ENCODE data around the gene RERE.

The RERE gene

GRCh38 chr1:8337776-8338525 lies 479.5 kb downstream of the RERE start:
- H3K4me3 ChIP-seq: no peak overlapping the region
- H3K27me3 ChIP-seq (ENCODE audit: low read depth): no peaks in the 10 kb centered on the region
- in situ Hi-C loops (cut with MboI; ENCODE audit: low sequenced_read_pairs): no loop called here
- H3K9me3 ChIP-seq: no peaks in the 10 kb centered on the region
- no peak for DNase-seq (ENCODE audit: low spot score in 2 of 2)
- H3K4me1 ChIP-seq: no peaks in the 10 kb centered on the region
- no peaks in the 10 kb centered on the region for H3K36me3 ChIP-seq (replicated peaks)

DNA sequence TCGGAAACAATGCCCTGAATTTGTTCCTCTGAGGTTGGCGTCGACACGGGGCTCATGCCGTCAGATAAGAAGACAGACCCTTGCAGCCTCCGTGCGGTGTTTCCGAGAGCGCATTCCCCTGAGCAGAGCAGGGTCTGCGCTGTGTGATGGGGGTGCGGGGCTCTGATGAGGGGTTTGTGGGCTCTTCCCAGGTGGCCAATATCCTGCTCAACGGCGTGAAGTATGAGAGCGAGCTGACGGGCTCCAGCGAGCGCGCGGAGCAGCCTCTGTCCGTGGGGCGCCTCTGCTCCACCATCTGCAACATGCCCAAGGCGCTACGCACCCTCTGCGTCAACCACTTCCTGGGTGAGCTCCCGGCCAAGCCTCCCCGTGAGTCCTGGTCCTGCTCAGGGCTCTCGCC lies 482.2 kb downstream of the RERE start:
- Histone ChIP-seq H3K4me1 (no peaks in the 10 kb centered on the region), H3K9me3 (no peaks in the 10 kb centered on the region), H3K36me3 (replicated peaks) (no peaks in the 10 kb centered on the region), H3K27me3 (ENCODE audit: low read depth) (no peaks in the 10 kb centered on the region), H3K4me3 (no peak overlapping the region)
- no peak for DNase-seq (ENCODE audit: low spot score in 2 of 2)
- in situ Hi-C loops (cut with MboI; ENCODE audit: low sequenced_read_pairs): no loop called here

GRCh38 chr1:8334106-8334851 lies 483.2 kb downstream of the RERE start:
- no peaks in the 10 kb centered on the region for H3K27me3 ChIP-seq (ENCODE audit: low read depth)
- in situ Hi-C loops (cut with MboI; ENCODE audit: low sequenced_read_pairs): no loop called here
- H3K36me3 ChIP-seq (replicated peaks): no peaks in the 10 kb centered on the region
- no peak for DNase-seq (ENCODE audit: low spot score in 2 of 2)
- no peaks in the 10 kb centered on the region for H3K9me3 ChIP-seq
- H3K4me3 ChIP-seq: no peak overlapping the region
- H3K4me1 ChIP-seq: no peaks in the 10 kb centered on the region

DNA sequence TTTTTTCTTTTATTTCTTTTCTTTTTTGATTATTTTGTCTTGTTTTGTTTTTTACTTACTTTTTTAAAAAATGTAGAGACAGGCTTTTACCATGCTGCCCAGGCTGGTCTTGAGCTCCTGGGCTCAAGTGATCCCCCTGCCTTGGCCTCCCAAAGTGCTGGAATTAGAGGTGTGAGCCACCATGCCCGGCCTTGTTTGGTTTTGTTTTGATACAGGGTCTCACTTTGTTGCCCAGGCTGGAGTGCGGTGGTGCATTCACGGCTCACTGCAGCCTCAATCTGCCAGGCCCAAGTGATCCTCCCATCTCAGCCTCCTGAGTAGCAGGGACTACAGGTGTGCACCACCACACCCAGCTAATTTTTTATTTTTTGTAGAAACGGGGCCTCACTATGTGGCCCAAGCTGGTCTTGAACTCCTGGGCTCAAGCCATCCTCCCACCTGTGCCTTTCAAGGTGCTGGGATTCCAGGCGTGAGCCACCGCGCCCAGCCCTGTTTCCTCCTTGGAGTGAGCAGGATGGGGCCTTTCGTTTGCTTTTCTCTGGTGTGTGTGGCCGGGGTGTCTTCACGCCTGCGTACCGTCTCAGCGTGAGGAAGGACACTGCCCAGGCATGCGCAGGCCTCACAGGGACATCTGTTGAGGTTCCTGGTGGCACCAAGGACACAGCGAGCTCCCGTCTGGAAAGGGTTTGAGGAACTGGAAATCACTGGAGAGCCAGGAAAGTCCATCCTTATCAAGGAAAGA lies 484.0 kb downstream of the RERE start:
- in situ Hi-C loops (cut with MboI; ENCODE audit: low sequenced_read_pairs): no loop called here
- H3K4me3 ChIP-seq: no peak overlapping the region
- H3K27me3 ChIP-seq (ENCODE audit: low read depth): no peaks in the 10 kb centered on the region
- H3K36me3 ChIP-seq (replicated peaks): no peaks in the 10 kb centered on the region
- H3K9me3 ChIP-seq: no peaks in the 10 kb centered on the region
- no peak for DNase-seq (ENCODE audit: low spot score in 2 of 2)
- no peaks in the 10 kb centered on the region for H3K4me1 ChIP-seq

DNA sequence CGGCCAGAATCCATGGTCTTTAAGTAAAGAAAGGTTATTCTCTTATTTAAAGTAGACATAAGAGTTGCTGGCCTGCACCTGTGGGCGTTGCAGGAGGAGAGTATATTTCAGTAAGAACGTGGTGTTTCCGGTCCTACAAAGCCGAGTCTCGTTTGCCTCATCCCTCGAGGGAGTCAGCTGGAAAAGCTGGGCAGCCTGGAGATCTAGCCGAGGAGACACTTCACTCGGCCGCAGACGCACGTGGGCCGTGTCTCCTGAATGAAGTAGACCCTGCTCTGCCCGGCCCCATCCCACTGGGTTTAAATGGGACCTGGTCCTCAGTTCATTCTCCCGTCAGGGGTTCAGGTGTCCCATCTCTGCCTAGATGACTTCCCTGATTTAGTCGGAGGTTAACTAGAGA lies 484.6 kb downstream of the RERE start:
- Histone ChIP-seq H3K4me3 (no peak overlapping the region), H3K36me3 (replicated peaks) (no peaks in the 10 kb centered on the region), H3K9me3 (no peaks in the 10 kb centered on the region), H3K27me3 (ENCODE audit: low read depth) (no peaks in the 10 kb centered on the region), H3K4me1 (no peaks in the 10 kb centered on the region)
- DNase-seq (ENCODE audit: low spot score in 2 of 2): no peak
- in situ Hi-C loops (cut with MboI; ENCODE audit: low sequenced_read_pairs): no loop called here

GRCh38 chr1:8330271-8331125 lies 486.9 kb downstream of the RERE start:
- in situ Hi-C loops (cut with MboI; ENCODE audit: low sequenced_read_pairs): no loop called here
- Histone ChIP-seq H3K9me3 (no peaks in the 10 kb centered on the region), H3K27me3 (ENCODE audit: low read depth) (no peaks in the 10 kb centered on the region), H3K4me1 (no peaks in the 10 kb centered on the region), H3K36me3 (replicated peaks) (no peaks in the 10 kb centered on the region), H3K4me3 (no peak overlapping the region)
- DNase-seq (ENCODE audit: low spot score in 2 of 2): no peak

DNA sequence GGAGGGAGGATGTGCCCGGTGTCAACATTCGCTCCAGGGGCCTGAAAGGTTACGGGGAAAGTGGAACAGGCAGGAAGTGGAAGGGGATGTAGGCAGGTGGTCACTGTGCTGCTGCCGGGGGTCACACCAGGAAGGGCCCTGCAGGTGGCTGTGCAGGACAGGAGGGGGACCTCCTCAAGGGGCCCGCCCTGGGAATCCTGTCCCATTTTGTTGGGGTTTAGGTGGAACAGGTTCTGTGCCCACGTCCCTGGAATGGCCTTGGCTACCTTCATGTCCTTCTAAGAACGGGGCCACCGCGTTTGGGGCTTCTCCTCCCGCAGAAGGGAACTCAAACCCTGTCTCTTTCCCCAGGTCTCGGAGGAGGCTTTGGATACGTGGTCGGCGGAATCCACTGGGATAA lies 487.6 kb downstream of the RERE start:
- H3K36me3 ChIP-seq (replicated peaks): no peaks in the 10 kb centered on the region
- H3K9me3 ChIP-seq: no peaks in the 10 kb centered on the region
- in situ Hi-C loops (cut with MboI; ENCODE audit: low sequenced_read_pairs): no loop called here
- DNase-seq (ENCODE audit: low spot score in 2 of 2): no peak
- no peak overlapping the region for H3K4me3 ChIP-seq
- no peaks in the 10 kb centered on the region for H3K4me1 ChIP-seq
- no peaks in the 10 kb centered on the region for H3K27me3 ChIP-seq (ENCODE audit: low read depth)

GRCh38 chr1:8329439-8329838 lies 488.0 kb downstream of the RERE start:
- Histone ChIP-seq H3K4me3 (no peak overlapping the region), H3K36me3 (replicated peaks) (no peaks in the 10 kb centered on the region), H3K9me3 (no peaks in the 10 kb centered on the region), H3K27me3 (ENCODE audit: low read depth) (no peaks in the 10 kb centered on the region), H3K4me1 (no peaks in the 10 kb centered on the region)
- DNase-seq (ENCODE audit: low spot score in 2 of 2): no peak
- in situ Hi-C loops (cut with MboI; ENCODE audit: low sequenced_read_pairs): no loop called here

- Histone ChIP-seq H3K4me3 (no peak overlapping the region), H3K27me3 (ENCODE audit: low read depth) (no peaks in the 10 kb centered on the region), H3K9me3 (no peaks in the 10 kb centered on the region), H3K36me3 (replicated peaks) (no peaks in the 10 kb centered on the region), H3K4me1 (no peaks in the 10 kb centered on the region)
- in situ Hi-C loops (cut with MboI; ENCODE audit: low sequenced_read_pairs): no loop called here
- no peak for DNase-seq (ENCODE audit: low spot score in 2 of 2)
Observed at GRCh38 chr1:8328271-8328670, 489.2 kb downstream of the RERE start.

GRCh38 chr1:8326265-8326664 lies 491.2 kb downstream of the RERE start:
- in situ Hi-C loops (cut with MboI; ENCODE audit: low sequenced_read_pairs): no loop called here
- no peak for DNase-seq (ENCODE audit: low spot score in 2 of 2)
- no peaks in the 10 kb centered on the region for H3K27me3 ChIP-seq (ENCODE audit: low read depth)
- H3K4me3 ChIP-seq: no peak overlapping the region
- no peaks in the 10 kb centered on the region for H3K9me3 ChIP-seq
- H3K4me1 ChIP-seq: no peaks in the 10 kb centered on the region
- no peaks in the 10 kb centered on the region for H3K36me3 ChIP-seq (replicated peaks)

DNA sequence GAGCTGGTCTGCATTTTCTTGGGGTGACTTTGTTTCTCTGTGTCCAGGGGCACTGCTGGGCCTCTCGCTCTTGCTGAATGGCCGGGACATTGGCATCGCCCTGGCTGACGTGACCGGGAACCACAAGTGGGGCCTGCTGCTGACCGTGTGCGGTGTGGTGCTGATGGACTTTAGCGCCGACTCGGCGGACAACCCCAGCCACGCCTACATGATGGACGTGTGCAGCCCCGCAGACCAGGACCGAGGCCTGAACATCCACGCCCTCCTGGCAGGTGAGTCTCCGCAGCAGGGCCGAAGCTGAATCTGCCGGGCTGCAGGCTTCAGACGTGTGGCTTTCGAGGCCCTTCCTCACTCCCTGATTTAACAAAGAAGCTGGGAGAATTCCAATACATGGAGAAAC lies 491.7 kb downstream of the RERE start:
- Histone ChIP-seq H3K9me3 (no peaks in the 10 kb centered on the region), H3K4me3 (no peak overlapping the region), H3K27me3 (ENCODE audit: low read depth) (no peaks in the 10 kb centered on the region), H3K36me3 (replicated peaks) (no peaks in the 10 kb centered on the region), H3K4me1 (no peaks in the 10 kb centered on the region)
- in situ Hi-C loops (cut with MboI; ENCODE audit: low sequenced_read_pairs): no loop called here
- no peak for DNase-seq (ENCODE audit: low spot score in 2 of 2)

- DNase-seq (ENCODE audit: low spot score in 2 of 2): no peak
- Histone ChIP-seq H3K4me3 (no peak overlapping the region), H3K4me1 (no peaks in the 10 kb centered on the region), H3K36me3 (replicated peaks) (no peaks in the 10 kb centered on the region), H3K9me3 (no peaks in the 10 kb centered on the region), H3K27me3 (ENCODE audit: low read depth) (no peaks in the 10 kb centered on the region)
- in situ Hi-C loops (cut with MboI; ENCODE audit: low sequenced_read_pairs): loop anchor here (25.0 kb wide), 1 partner anchor 662 kb away; no protein-coding TSS in a partner anchor
Observed at GRCh38 chr1:8324176-8324810, 493.1 kb downstream of the RERE start.

DNA sequence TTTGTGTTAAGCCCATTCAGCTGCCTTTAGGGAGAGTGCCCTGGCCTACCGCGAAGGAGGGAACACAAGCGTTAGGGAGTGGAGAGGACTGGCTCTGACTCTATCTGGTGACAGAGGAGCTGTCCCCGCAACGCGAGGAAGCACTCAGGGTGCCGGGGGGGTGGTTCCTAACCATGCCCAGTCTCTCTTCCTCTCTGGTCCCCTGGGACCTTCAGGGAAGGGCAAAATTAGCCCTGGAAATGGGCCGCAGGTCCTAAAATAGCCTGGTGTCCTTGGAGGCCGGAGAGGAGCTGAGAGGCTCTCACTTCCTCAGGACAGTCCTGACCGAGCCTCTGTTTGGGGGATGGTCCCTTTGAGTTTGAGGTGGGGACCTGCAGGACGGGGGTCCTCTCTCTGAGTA lies 493.7 kb downstream of the RERE start:
- Histone ChIP-seq H3K36me3 (replicated peaks) (no peaks in the 10 kb centered on the region), H3K9me3 (no peaks in the 10 kb centered on the region), H3K4me1 (no peaks in the 10 kb centered on the region), H3K27me3 (ENCODE audit: low read depth) (no peaks in the 10 kb centered on the region), H3K4me3 (no peak overlapping the region)
- DNase-seq (ENCODE audit: low spot score in 2 of 2): no peak
- in situ Hi-C loops (cut with MboI; ENCODE audit: low sequenced_read_pairs): loop anchor here (25.0 kb wide), 1 partner anchor 661 kb away; no protein-coding TSS in a partner anchor
